K562 (cell line): ENCODE data around the gene UQCRH. TPM values are rescaled to one million over a fixed set of nuclear protein-coding genes. Genes with fewer than 3 reads are reported as not detected.

Experiments used
- CBX8 ChIP-seq: fragments of 200-600 bp; sonication (generic); IDR thresholded peaks from 2 replicates; pipeline ENCODE4 v1.6.1; 2012; ENCODE audit warnings: borderline replicate concordance, mixed run types, low read depth, mild to moderate bottlenecking, moderate library complexity, mixed read lengths, low read length, control low read depth, inconsistent platforms; ENCODE audit not compliant: poor library complexity, severe bottlenecking; ENCODE audit errors: extremely low read depth
- ERF ChIP-seq: fragments of 450-650 bp; formaldehyde crosslinking; IDR thresholded peaks from 2 replicates; pipeline ENCODE4 v1.4.0; 2020; ENCODE audit warnings: mild to moderate bottlenecking, mixed read lengths
- FOSL1 ChIP-seq: fragments of 200-800 bp; sonication (Bioruptor generic); conservative IDR thresholded peaks from 2 replicates; pipeline ENCODE4 v1.6.1; 2016; ENCODE audit warnings: missing genetic modification characterization, missing compliant biosample characterization
- HMG20B ChIP-seq: fragments of 250-450 bp; sonication (Bioruptor Pico); IDR thresholded peaks from 2 replicates; pipeline ENCODE4 v1.5.0; 2021; ENCODE audit warnings: mild to moderate bottlenecking
- MAFF ChIP-seq: IDR thresholded peaks from 2 replicates; pipeline ENCODE4 v1.6.1; 2012; ENCODE audit warnings: low read length, improper control_type of control experiment
- NR2F6 ChIP-seq: fragments of 450-650 bp; formaldehyde crosslinking; IDR thresholded peaks from 2 replicates; pipeline ENCODE4 v1.4.0; 2020; ENCODE audit warnings: mild to moderate bottlenecking
- NR4A1 ChIP-seq, 2 experiments: fragments of 250-450 bp in 1 of 2; fragments of 450-650 bp in 1 of 2; sonication (Bioruptor Pico) in 1 of 2; IDR thresholded peaks; 2 replicates each; pipeline versions ENCODE4 v1.4.0 to v1.6.1; 2016 to 2020; ENCODE audit warnings: mild to moderate bottlenecking in 2 of 2, missing compliant biosample characterization in 1 of 2, missing genetic modification characterization in 1 of 2, moderate library complexity in 1 of 2
- PCBP1 ChIP-seq: fragments of 200-400 bp; formaldehyde crosslinking; IDR thresholded peaks from 2 replicates; pipeline ENCODE4 v1.6.1; 2018; ENCODE audit warnings: mild to moderate bottlenecking, low read depth, low read length; ENCODE audit not compliant: poor library complexity, severe bottlenecking
- PHF8 ChIP-seq: fragments of 200-600 bp; sonication (generic); IDR thresholded peaks from 2 replicates; pipeline ENCODE4 v1.6.1; 2012; ENCODE audit warnings: mixed run types, mild to moderate bottlenecking, inconsistent platforms, low read length, moderate library complexity, borderline replicate concordance
- POLR2AphosphoS5 ChIP-seq: IDR thresholded peaks from 2 replicates; pipeline ENCODE4 v1.6.1; 2011; ENCODE audit warnings: mild to moderate bottlenecking, low read depth, low read length, moderate library complexity; ENCODE audit not compliant: control insufficient read depth, insufficient read depth
- RBM17 ChIP-seq: fragments of 200-400 bp; formaldehyde crosslinking; IDR thresholded peaks from 2 replicates; pipeline ENCODE4 v1.6.1; 2017; ENCODE audit warnings: low read depth, mild to moderate bottlenecking, low read length, borderline replicate concordance
- SIX5 ChIP-seq, 2 experiments: IDR thresholded peaks; 2 replicates each; pipeline ENCODE4 v1.6.1; 2011; ENCODE audit warnings: low read length in 2 of 2, borderline replicate concordance in 1 of 2, low read depth in 1 of 2, mild to moderate bottlenecking in 1 of 2, moderate library complexity in 1 of 2; ENCODE audit not compliant: insufficient read depth in 1 of 2
- SMARCE1 ChIP-seq: fragments of 450-650 bp; IDR thresholded peaks from 2 replicates; pipeline ENCODE4 v1.7.1; 2016; ENCODE audit warnings: mild to moderate bottlenecking
- SRSF3 ChIP-seq: fragments of 200-400 bp; formaldehyde crosslinking; IDR thresholded peaks from 2 replicates; pipeline ENCODE4 v1.6.1; 2016; ENCODE audit warnings: mild to moderate bottlenecking, low read length, moderate library complexity; ENCODE audit not compliant: insufficient read depth
- STAT5B ChIP-seq: fragments of 250-450 bp; sonication (Bioruptor Pico); IDR thresholded peaks from 2 replicates; pipeline ENCODE4 v1.8.0; 2021; ENCODE audit warnings: mild to moderate bottlenecking, inconsistent platforms
- U2AF1 ChIP-seq: fragments of 200-400 bp; formaldehyde crosslinking; optimal IDR thresholded peaks from 2 replicates; pipeline ENCODE3; 2017; ENCODE audit warnings: mild to moderate bottlenecking, low read depth, low read length, moderate library complexity
- XRCC4 ChIP-seq: IDR thresholded peaks from one replicate; pipeline ENCODE4 v1.6.1; 2011; ENCODE audit not compliant: insufficient read depth, insufficient read length; ENCODE audit errors: extremely low read depth
- ZBTB7A ChIP-seq: IDR thresholded peaks from 2 replicates; pipeline ENCODE4 v1.6.1; 2011; ENCODE audit warnings: low read depth, mild to moderate bottlenecking, low read length, moderate library complexity, borderline replicate concordance; ENCODE audit not compliant: control insufficient read depth
- ZC3H8 ChIP-seq: fragments of 450-650 bp; IDR thresholded peaks from 2 replicates; pipeline ENCODE4 v1.6.1; 2017
- ZNF121 ChIP-seq: sonication (generic); formaldehyde crosslinking; conservative IDR thresholded peaks from 2 replicates; pipeline ENCODE4 v1.8.0; 2022; ENCODE audit warnings: missing genetic modification reagents
- polyA plus RNA-seq, 8 experiments: library from polyadenylated mRNA; depleted of rRNA in 4 of 8; stranded (reverse) in 5 of 8; unstranded in 3 of 8; fragments of >200 nt; fragmentation: Nextera tagmentation in 2 of 8; fragmentation: Illumina TruSeq in 1 of 8; extraction: Ambion mirVana in 2 of 8; extraction: Trizol in 1 of 8; gene quantifications; 2 replicates each; pipeline versions ENCODE4 v1.2.1 to v1.2.3, GENCODE V29; 2011 to 2014; ENCODE audit warnings: inconsistent platforms in 1 of 8, missing spikeins in 1 of 8
- total RNA-seq, 7 experiments: library from RNA; depleted of rRNA in 6 of 7; stranded (reverse); fragments of >200 nt in 6 of 7; fragmentation: Illumina TruSeq in 2 of 7; extraction: Trizol in 2 of 7; gene quantifications; 2 replicates each; pipeline versions ENCODE4 v1.2.1 to v1.2.3, GENCODE V29; 2011 to 2021; ENCODE audit warnings: low replicate concordance in 1 of 7
- TF ChIP-seq, protein P1 (sequence below): sonication (generic); formaldehyde crosslinking; IDR thresholded peaks from 2 replicates; pipeline ENCODE4 v1.8.0; 2022; ENCODE audit warnings: missing genetic modification reagents, mild to moderate bottlenecking, borderline replicate concordance
- TF ChIP-seq, protein P2 (sequence below), 3 experiments: IDR thresholded peaks in 2 of 3; conservative IDR thresholded peaks in 1 of 3; 2 replicates each; pipeline ENCODE4 v1.5.1; 2011 to 2012; ENCODE audit warnings: low read length in 3 of 3, mild to moderate bottlenecking in 3 of 3, control low read depth in 2 of 3, improper control_type of control experiment in 1 of 3, inconsistent platforms in 1 of 3, low read depth in 1 of 3, mixed read lengths in 1 of 3, moderate library complexity in 1 of 3; ENCODE audit not compliant: insufficient read depth in 2 of 3
- TF ChIP-seq, protein P3 (sequence below): fragments of 450-650 bp; formaldehyde crosslinking; IDR thresholded peaks from 2 replicates; pipeline ENCODE4 v1.4.0; 2020; ENCODE audit warnings: mild to moderate bottlenecking

Gene UQCRH
- total and polyA plus RNA-seq, 9 of the 15 experiments (the other 6 are each of a cell fraction or from before 2014, with no cell fraction given) = 1,267 to 5,184 (median 2,410) TPM

DNA sequence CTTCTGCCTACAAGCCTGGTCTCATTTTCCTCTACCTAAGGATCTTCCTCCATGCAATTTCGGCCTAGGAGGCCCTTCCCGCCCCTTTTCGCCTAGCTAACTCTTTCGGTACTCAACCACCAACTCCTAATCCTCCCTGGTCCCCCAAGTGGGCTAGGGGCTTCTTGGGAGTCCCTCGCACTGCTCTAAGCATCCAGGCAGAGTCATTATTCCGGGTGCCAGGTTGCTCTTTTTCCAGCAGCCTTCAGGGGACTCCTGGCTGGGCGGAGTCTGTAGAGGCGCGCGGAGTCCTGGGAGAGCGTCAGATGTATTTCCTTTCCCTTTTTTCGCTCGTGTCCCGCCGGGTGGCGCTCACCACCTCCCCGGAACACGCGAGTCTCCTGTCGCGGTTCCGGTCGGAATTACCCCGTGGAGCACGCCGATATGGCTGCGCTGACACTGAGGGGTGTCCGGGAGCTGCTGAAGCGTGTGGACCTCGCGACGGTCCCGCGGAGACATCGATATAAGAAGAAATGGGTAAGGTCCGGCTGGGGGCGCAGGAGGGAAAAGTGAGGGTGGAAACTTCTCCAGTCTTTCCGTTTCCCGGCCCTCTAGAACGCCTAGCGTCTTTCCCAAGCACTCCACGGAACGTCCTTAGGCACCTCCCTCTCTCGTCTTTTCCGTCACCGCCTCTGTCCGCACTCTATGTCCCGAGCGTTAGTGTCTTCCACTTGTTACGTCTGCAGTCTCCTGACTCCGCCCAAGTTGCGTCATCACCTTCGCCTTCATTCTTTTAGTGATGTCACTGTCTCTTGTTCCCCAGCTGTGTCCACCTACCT lies 37.1 kb downstream of the UQCRH start, which contains the start of gene NSUN4 (continued):
- TF ChIP-seq XRCC4 (no peak), NR4A1 (CRISPR knock-in tag; IDR thresholded peaks at IDR 0.05) (peak; percentile 59; the same call in 1 of the 2 replicates), NR4A1 (tag; IDR thresholded peaks at IDR 0.05) (peak; percentile 65), ZC3H8 (no peak), NR2F6 (no peak; the same call in 1 of the 2 replicates), RBM17 (no peak), ERF (CRISPR knock-in tag) (peak; percentile 19; the same call in 1 of the 2 replicates), FOSL1 (tag) (peak; percentile 74), MAFF (no peak), PHF8 (peak; percentile 99), SIX5 (IDR thresholded peaks at IDR 0.05; ENCODE audit: borderline replicate concordance in 1 of 2, insufficient read depth in 1 of 2, low read depth in 1 of 2, low read length in 2 of 2) (peak; percentile 44 to 46; a peak in 2 of 4 replicates), SMARCE1 (peak; percentile 54; the same call in 1 of the 2 replicates), POLR2AphosphoS5 (peak; percentile 96), PCBP1 (peak; percentile 36), HMG20B (CRISPR knock-in tag) (no peak), STAT5B (CRISPR knock-in tag) (no peak), ZBTB7A (peak; percentile 77), SRSF3 (no peak), ZNF121 (CRISPR knock-in tag) (no peak), CBX8 (no peak), U2AF1 (no peak)
- TF ChIP-seq, protein P1, sequence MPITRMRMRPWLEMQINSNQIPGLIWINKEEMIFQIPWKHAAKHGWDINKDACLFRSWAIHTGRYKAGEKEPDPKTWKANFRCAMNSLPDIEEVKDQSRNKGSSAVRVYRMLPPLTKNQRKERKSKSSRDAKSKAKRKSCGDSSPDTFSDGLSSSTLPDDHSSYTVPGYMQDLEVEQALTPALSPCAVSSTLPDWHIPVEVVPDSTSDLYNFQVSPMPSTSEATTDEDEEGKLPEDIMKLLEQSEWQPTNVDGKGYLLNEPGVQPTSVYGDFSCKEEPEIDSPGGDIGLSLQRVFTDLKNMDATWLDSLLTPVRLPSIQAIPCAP = peak; percentile 73; the same call in 1 of the 2 replicates
- TF ChIP-seq, protein P2, sequence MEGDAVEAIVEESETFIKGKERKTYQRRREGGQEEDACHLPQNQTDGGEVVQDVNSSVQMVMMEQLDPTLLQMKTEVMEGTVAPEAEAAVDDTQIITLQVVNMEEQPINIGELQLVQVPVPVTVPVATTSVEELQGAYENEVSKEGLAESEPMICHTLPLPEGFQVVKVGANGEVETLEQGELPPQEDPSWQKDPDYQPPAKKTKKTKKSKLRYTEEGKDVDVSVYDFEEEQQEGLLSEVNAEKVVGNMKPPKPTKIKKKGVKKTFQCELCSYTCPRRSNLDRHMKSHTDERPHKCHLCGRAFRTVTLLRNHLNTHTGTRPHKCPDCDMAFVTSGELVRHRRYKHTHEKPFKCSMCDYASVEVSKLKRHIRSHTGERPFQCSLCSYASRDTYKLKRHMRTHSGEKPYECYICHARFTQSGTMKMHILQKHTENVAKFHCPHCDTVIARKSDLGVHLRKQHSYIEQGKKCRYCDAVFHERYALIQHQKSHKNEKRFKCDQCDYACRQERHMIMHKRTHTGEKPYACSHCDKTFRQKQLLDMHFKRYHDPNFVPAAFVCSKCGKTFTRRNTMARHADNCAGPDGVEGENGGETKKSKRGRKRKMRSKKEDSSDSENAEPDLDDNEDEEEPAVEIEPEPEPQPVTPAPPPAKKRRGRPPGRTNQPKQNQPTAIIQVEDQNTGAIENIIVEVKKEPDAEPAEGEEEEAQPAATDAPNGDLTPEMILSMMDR (IDR thresholded peaks at IDR 0.05 in 2 of 3, conservative IDR thresholded peaks at IDR 0.05 in 1 of 3; ENCODE audit: insufficient read depth in 2 of 3, low read depth in 1 of 3, low read length in 3 of 3) = peak; percentile 91 to 97 (median 92)
- TF ChIP-seq, protein P3, sequence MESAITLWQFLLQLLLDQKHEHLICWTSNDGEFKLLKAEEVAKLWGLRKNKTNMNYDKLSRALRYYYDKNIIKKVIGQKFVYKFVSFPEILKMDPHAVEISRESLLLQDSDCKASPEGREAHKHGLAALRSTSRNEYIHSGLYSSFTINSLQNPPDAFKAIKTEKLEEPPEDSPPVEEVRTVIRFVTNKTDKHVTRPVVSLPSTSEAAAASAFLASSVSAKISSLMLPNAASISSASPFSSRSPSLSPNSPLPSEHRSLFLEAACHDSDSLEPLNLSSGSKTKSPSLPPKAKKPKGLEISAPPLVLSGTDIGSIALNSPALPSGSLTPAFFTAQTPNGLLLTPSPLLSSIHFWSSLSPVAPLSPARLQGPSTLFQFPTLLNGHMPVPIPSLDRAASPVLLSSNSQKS (CRISPR knock-in tag) = no peak
